GM19455 (cell line): ENCODE data around the gene GDF10.

ENCODE experiments used
- ATAC-seq: cut with Tn5 transposase; IDR thresholded peaks from one replicate; pipeline ENCODE4 v1.9.1; 2021; ENCODE audit not compliant: unreplicated experiment

The GDF10 gene

GRCh38 chr10:47312663-47312995 lies 12.6 kb downstream of the GDF10 start:
- no peak for ATAC-seq

- no peak for ATAC-seq
Observed at GRCh38 chr10:47314416-47314970, 14.5 kb downstream of the GDF10 start.

GRCh38 chr10:47315421-47315820 lies 15.4 kb downstream of the GDF10 start:
- no peak for ATAC-seq

- ATAC-seq, result no peak
Observed at GRCh38 chr10:47316131-47316530, 16.1 kb downstream of the GDF10 start.

GRCh38 chr10:47317251-47317650 lies 17.3 kb downstream of the GDF10 start:
- no peak for ATAC-seq

GRCh38 chr10:47318706-47319105 lies 18.7 kb downstream of the GDF10 start:
- no peak for ATAC-seq

- no peak for ATAC-seq
Observed at GRCh38 chr10:47319784-47320183, 19.8 kb downstream of the GDF10 start.

GRCh38 chr10:47320812-47321211 lies 20.8 kb downstream of the GDF10 start:
- no peak for ATAC-seq

- ATAC-seq, result no peak
Observed at GRCh38 chr10:47321521-47322195, 21.7 kb downstream of the GDF10 start.

- no peak for ATAC-seq
Observed at GRCh38 chr10:47322300-47323061, 22.5 kb downstream of the GDF10 start, which contains the start of gene GDF2. Gene GDF2 (plus strand): TSS chr10:47322454. CDS start chr10:47322669, 215 bp downstream.

- no peak for ATAC-seq
Observed at GRCh38 chr10:47323087-47323486, 23.1 kb downstream of the GDF10 start.

- ATAC-seq, result no peak
Observed at GRCh38 chr10:47323636-47324296, 23.8 kb downstream of the GDF10 start.

GRCh38 chr10:47325303-47326291 lies 25.6 kb downstream of the GDF10 start:
- no peak for ATAC-seq

GRCh38 chr10:47326306-47326926 lies 26.4 kb downstream of the GDF10 start:
- no peak for ATAC-seq

- no peak for ATAC-seq
Observed at GRCh38 chr10:47326927-47327330, 26.9 kb downstream of the GDF10 start.

GRCh38 chr10:47329855-47330254 lies 29.9 kb downstream of the GDF10 start:
- no peak for ATAC-seq

- no peak for ATAC-seq
Observed at GRCh38 chr10:47330366-47330765, 30.4 kb downstream of the GDF10 start.

GRCh38 chr10:47330804-47331203 lies 30.8 kb downstream of the GDF10 start:
- no peak for ATAC-seq

- no peak for ATAC-seq
Observed at GRCh38 chr10:47331491-47331890, 31.5 kb downstream of the GDF10 start.

GRCh38 chr10:47331954-47332353 lies 32.0 kb downstream of the GDF10 start:
- no peak for ATAC-seq
